K562 (cell line): ENCODE measurements around the gene EEF1A1. TPM values are rescaled to one million over a fixed set of nuclear protein-coding genes. Genes with fewer than 3 reads are reported as not detected.
A peak's percentile ranks its signal among the peaks of the same experiment; 100 is the strongest.

Experiments
- BRCA1 ChIP-seq, 2 experiments: fragments of 450-650 bp in 1 of 2; sonication (generic) in 1 of 2; formaldehyde crosslinking in 1 of 2; IDR thresholded peaks; 2 replicates each; pipeline versions ENCODE4 v1.5.0 to v1.6.1; 2017 to 2020; ENCODE audit warnings: mild to moderate bottlenecking in 1 of 2, missing genetic modification reagents in 1 of 2
- CC2D1A ChIP-seq: fragments of 450-650 bp; IDR thresholded peaks from 2 replicates; pipeline ENCODE4 v1.6.1; 2017; ENCODE audit warnings: mild to moderate bottlenecking
- CHCHD3 ChIP-seq: fragments of 250-450 bp; sonication (Bioruptor Pico); IDR thresholded peaks from 2 replicates; pipeline ENCODE4 v2.1.2; 2022; ENCODE audit warnings: mild to moderate bottlenecking
- DDX20 ChIP-seq: fragments of 450-650 bp; IDR thresholded peaks from 2 replicates; pipeline ENCODE4 v1.6.1; 2016; ENCODE audit warnings: missing genetic modification characterization, low read depth, mild to moderate bottlenecking, missing compliant biosample characterization, moderate library complexity
- EHMT2 ChIP-seq: fragments of 450-650 bp; IDR thresholded peaks from 2 replicates; pipeline ENCODE4 v1.6.1; 2018; ENCODE audit warnings: antibody characterized with exemption
- ELF1 ChIP-seq: fragments of 200-800 bp; sonication (Bioruptor generic); IDR thresholded peaks from 2 replicates; pipeline ENCODE4 v1.6.1; 2016; ENCODE audit warnings: missing genetic modification characterization, missing compliant biosample characterization
- GABPA ChIP-seq: fragments of 200-800 bp; sonication (Bioruptor generic); conservative IDR thresholded peaks from 2 replicates; pipeline ENCODE4 v1.6.1; 2016; ENCODE audit warnings: low read depth, missing genetic modification characterization, missing compliant biosample characterization
- MAFF ChIP-seq: IDR thresholded peaks from 2 replicates; pipeline ENCODE4 v1.6.1; 2012; ENCODE audit warnings: low read length, improper control_type of control experiment
- PHB2 ChIP-seq: fragments of 450-650 bp; IDR thresholded peaks from 2 replicates; pipeline ENCODE4 v1.6.1; 2017; ENCODE audit warnings: low read depth
- PHF21A ChIP-seq: fragments of 450-650 bp; IDR thresholded peaks from 2 replicates; pipeline ENCODE4 v1.6.1; 2017; ENCODE audit warnings: low read depth, borderline replicate concordance
- POLR2A ChIP-seq: fragments of 450-650 bp; conservative IDR thresholded peaks from 2 replicates; pipeline ENCODE4 v1.6.1; 2016
- PTTG1 ChIP-seq: fragments of 450-650 bp; IDR thresholded peaks from 2 replicates; pipeline ENCODE4 v1.6.1; 2016; ENCODE audit warnings: low read depth, mild to moderate bottlenecking, missing genetic modification characterization, missing compliant biosample characterization
- PYGO2 ChIP-seq: fragments of 450-650 bp; IDR thresholded peaks from 2 replicates; pipeline ENCODE4 v1.6.1; 2016; ENCODE audit warnings: mild to moderate bottlenecking, missing genetic modification characterization, moderate library complexity, missing compliant biosample characterization
- RHOXF2B ChIP-seq: fragments of 250-450 bp; sonication (Bioruptor Pico); conservative IDR thresholded peaks from 2 replicates; pipeline ENCODE4 v1.5.1; 2021
- SRSF9 ChIP-seq: fragments of 200-400 bp; formaldehyde crosslinking; IDR thresholded peaks from 2 replicates; pipeline ENCODE4 v1.6.1; 2017; ENCODE audit warnings: low read depth, low read length, borderline replicate concordance
- STAT5B ChIP-seq: fragments of 250-450 bp; sonication (Bioruptor Pico); IDR thresholded peaks from 2 replicates; pipeline ENCODE4 v1.8.0; 2021; ENCODE audit warnings: mild to moderate bottlenecking, inconsistent platforms
- SUPT5H ChIP-seq: fragments of 450-650 bp; IDR thresholded peaks from 2 replicates; pipeline ENCODE4 v1.6.1; 2016
- TAF1 ChIP-seq: IDR thresholded peaks from 2 replicates; pipeline ENCODE4 v1.6.1; 2011; ENCODE audit warnings: mild to moderate bottlenecking, low read length, moderate library complexity; ENCODE audit not compliant: insufficient read depth, control insufficient read depth, severe bottlenecking; ENCODE audit errors: extremely low read depth
- TAF7 ChIP-seq: fragments of 450-650 bp; IDR thresholded peaks from 2 replicates; pipeline ENCODE4 v1.6.1; 2016; ENCODE audit warnings: missing genetic modification characterization, missing compliant biosample characterization
- TOE1 ChIP-seq, 2 experiments: fragments of 450-650 bp in 1 of 2; sonication (generic) in 1 of 2; formaldehyde crosslinking in 1 of 2; IDR thresholded peaks; 2 replicates each; pipeline versions ENCODE4 v1.7.1 to v1.8.0; 2016 to 2022; ENCODE audit warnings: borderline replicate concordance in 2 of 2, mild to moderate bottlenecking in 2 of 2, antibody characterized with exemption in 1 of 2, inconsistent platforms in 1 of 2, low read depth in 1 of 2, missing genetic modification reagents in 1 of 2, moderate library complexity in 1 of 2
- ZNF696 ChIP-seq: fragments of 250-450 bp; sonication (Bioruptor Pico); conservative IDR thresholded peaks from 2 replicates; pipeline ENCODE4 v1.4.0; 2020; ENCODE audit warnings: mild to moderate bottlenecking, moderate library complexity
- polyA plus RNA-seq, 8 experiments: library from polyadenylated mRNA; depleted of rRNA in 4 of 8; stranded (reverse) in 5 of 8; unstranded in 3 of 8; fragments of >200 nt; fragmentation: Nextera tagmentation in 2 of 8; fragmentation: Illumina TruSeq in 1 of 8; extraction: Ambion mirVana in 2 of 8; extraction: Trizol in 1 of 8; gene quantifications; 2 replicates each; pipeline versions ENCODE4 v1.2.1 to v1.2.3, GENCODE V29; 2011 to 2014; ENCODE audit warnings: inconsistent platforms in 1 of 8, missing spikeins in 1 of 8
- total RNA-seq, 7 experiments: library from RNA; depleted of rRNA in 6 of 7; stranded (reverse); fragments of >200 nt in 6 of 7; fragmentation: Illumina TruSeq in 2 of 7; extraction: Trizol in 2 of 7; gene quantifications; 2 replicates each; pipeline versions ENCODE4 v1.2.1 to v1.2.3, GENCODE V29; 2011 to 2021; ENCODE audit warnings: low replicate concordance in 1 of 7
- TF ChIP-seq, protein P1 (sequence below): fragments of 450-650 bp; IDR thresholded peaks from 2 replicates; pipeline ENCODE4 v1.7.0; 2016; ENCODE audit warnings: borderline replicate concordance
- TF ChIP-seq, protein P2 (sequence below): fragments of 450-650 bp; IDR thresholded peaks from 2 replicates; pipeline ENCODE4 v1.6.1; 2017; ENCODE audit warnings: mild to moderate bottlenecking, moderate library complexity
- TF ChIP-seq, protein P3 (sequence below): fragments of 250-450 bp; sonication (Bioruptor Pico); IDR thresholded peaks from 2 replicates; pipeline ENCODE4 v1.5.0; 2021
- TF ChIP-seq, protein P4 (sequence below), 2 experiments: fragments of 450-650 bp; IDR thresholded peaks; 2 replicates each; pipeline ENCODE4 v1.6.1; 2016
- TF ChIP-seq, protein P5 (sequence below): IDR thresholded peaks from 2 replicates; pipeline ENCODE4 v1.6.1; 2011; ENCODE audit not compliant: insufficient read length; ENCODE audit errors: extremely low read depth

EEF1A1 gene
- total and polyA plus RNA-seq, 9 of the 15 experiments (the other 6 are each of a cell fraction or from before 2014, with no cell fraction given) = 6,453 to 17,323 (median 11,082) TPM

DNA sequence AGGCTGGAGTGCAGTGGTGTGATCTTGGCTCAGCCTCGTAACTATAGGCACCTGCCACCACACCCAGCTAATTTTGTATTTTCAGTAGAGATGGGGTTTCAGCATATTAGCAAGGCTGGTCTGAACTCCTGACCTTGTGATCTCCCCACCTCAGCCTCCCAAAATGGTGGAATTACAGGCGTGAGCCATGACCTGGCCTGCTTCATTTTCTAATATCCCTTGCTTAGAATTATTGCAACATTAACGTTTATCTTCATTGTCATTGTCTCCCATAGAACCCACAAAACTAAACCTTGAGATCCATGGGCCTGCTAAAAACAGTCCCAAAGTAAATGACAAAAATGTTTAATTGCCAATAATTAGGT is 6.1 kb downstream of the EEF1A1 start (continued):
- TF ChIP-seq, protein P1, sequence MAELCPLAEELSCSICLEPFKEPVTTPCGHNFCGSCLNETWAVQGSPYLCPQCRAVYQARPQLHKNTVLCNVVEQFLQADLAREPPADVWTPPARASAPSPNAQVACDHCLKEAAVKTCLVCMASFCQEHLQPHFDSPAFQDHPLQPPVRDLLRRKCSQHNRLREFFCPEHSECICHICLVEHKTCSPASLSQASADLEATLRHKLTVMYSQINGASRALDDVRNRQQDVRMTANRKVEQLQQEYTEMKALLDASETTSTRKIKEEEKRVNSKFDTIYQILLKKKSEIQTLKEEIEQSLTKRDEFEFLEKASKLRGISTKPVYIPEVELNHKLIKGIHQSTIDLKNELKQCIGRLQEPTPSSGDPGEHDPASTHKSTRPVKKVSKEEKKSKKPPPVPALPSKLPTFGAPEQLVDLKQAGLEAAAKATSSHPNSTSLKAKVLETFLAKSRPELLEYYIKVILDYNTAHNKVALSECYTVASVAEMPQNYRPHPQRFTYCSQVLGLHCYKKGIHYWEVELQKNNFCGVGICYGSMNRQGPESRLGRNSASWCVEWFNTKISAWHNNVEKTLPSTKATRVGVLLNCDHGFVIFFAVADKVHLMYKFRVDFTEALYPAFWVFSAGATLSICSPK = no peak
- no peak for TF ChIP-seq DDX20 (tag)
- no peak for TF ChIP-seq GABPA (tag)
- TF ChIP-seq BRCA1 (IDR thresholded peaks at IDR 0.05) = no peak
- no peak for TF ChIP-seq BRCA1 (CRISPR knock-in tag; IDR thresholded peaks at IDR 0.05)
- no peak for TF ChIP-seq TOE1 (IDR thresholded peaks at IDR 0.05; ENCODE audit: borderline replicate concordance)
- no peak for TF ChIP-seq TOE1 (CRISPR knock-in tag; IDR thresholded peaks at IDR 0.05; ENCODE audit: borderline replicate concordance, low read depth)
- TF ChIP-seq TAF7 (tag) = no peak
- TF ChIP-seq ELF1 (tag) = no peak
- no peak for TF ChIP-seq CC2D1A
- no peak for TF ChIP-seq MAFF
- TF ChIP-seq SUPT5H = 0 out of 2 replicates have a peak, but pooled peaks have one; percentile 80
- TF ChIP-seq, protein P2, sequence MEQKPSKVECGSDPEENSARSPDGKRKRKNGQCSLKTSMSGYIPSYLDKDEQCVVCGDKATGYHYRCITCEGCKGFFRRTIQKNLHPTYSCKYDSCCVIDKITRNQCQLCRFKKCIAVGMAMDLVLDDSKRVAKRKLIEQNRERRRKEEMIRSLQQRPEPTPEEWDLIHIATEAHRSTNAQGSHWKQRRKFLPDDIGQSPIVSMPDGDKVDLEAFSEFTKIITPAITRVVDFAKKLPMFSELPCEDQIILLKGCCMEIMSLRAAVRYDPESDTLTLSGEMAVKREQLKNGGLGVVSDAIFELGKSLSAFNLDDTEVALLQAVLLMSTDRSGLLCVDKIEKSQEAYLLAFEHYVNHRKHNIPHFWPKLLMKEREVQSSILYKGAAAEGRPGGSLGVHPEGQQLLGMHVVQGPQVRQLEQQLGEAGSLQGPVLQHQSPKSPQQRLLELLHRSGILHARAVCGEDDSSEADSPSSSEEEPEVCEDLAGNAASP = no peak
- no peak for TF ChIP-seq SRSF9
- TF ChIP-seq TAF1 = no peak
- no peak for TF ChIP-seq RHOXF2B (CRISPR knock-in tag)
- no peak for TF ChIP-seq STAT5B
- TF ChIP-seq, protein P3, sequence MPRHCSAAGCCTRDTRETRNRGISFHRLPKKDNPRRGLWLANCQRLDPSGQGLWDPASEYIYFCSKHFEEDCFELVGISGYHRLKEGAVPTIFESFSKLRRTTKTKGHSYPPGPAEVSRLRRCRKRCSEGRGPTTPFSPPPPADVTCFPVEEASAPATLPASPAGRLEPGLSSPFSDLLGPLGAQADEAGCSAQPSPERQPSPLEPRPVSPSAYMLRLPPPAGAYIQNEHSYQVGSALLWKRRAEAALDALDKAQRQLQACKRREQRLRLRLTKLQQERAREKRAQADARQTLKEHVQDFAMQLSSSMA = no peak; the same call in 1 of the 2 replicates
- TF ChIP-seq, protein P4, sequence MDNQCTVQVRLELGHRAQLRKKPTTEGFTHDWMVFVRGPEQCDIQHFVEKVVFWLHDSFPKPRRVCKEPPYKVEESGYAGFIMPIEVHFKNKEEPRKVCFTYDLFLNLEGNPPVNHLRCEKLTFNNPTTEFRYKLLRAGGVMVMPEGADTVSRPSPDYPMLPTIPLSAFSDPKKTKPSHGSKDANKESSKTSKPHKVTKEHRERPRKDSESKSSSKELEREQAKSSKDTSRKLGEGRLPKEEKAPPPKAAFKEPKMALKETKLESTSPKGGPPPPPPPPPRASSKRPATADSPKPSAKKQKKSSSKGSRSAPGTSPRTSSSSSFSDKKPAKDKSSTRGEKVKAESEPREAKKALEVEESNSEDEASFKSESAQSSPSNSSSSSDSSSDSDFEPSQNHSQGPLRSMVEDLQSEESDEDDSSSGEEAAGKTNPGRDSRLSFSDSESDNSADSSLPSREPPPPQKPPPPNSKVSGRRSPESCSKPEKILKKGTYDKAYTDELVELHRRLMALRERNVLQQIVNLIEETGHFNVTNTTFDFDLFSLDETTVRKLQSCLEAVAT (IDR thresholded peaks at IDR 0.05) = no peak
- peak; percentile 77; the same call in 1 of the 2 replicates for TF ChIP-seq POLR2A
- TF ChIP-seq PHF21A = no peak
- no peak for TF ChIP-seq PYGO2 (tag)
- no peak for TF ChIP-seq CHCHD3 (CRISPR knock-in tag)
- TF ChIP-seq, protein P5, sequence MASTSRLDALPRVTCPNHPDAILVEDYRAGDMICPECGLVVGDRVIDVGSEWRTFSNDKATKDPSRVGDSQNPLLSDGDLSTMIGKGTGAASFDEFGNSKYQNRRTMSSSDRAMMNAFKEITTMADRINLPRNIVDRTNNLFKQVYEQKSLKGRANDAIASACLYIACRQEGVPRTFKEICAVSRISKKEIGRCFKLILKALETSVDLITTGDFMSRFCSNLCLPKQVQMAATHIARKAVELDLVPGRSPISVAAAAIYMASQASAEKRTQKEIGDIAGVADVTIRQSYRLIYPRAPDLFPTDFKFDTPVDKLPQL = no peak
- no peak for TF ChIP-seq PHB2
- TF ChIP-seq PTTG1 = no peak
- 0 out of 2 replicates have a peak, but pooled peaks have one; percentile 40 for TF ChIP-seq ZNF696 (CRISPR knock-in tag)
- no peak for TF ChIP-seq EHMT2
